Loucy (cell line): Measurements from ENCODE around the gene TRNP1.

Experiments
- EZH2phosphoT487 ChIP-seq: fragments of 200-600 bp; IDR thresholded peaks from 2 replicates; pipeline ENCODE4 v1.6.1; 2018; ENCODE audit warnings: antibody characterized with exemption, mild to moderate bottlenecking, moderate library complexity, borderline replicate concordance
- TF ChIP-seq, protein P1 (sequence below): fragments of 200-600 bp; sonication (generic); conservative IDR thresholded peaks from 2 replicates; pipeline ENCODE4 v1.5.1; 2014; ENCODE audit warnings: mild to moderate bottlenecking, antibody characterized with exemption, low read length

DNA sequence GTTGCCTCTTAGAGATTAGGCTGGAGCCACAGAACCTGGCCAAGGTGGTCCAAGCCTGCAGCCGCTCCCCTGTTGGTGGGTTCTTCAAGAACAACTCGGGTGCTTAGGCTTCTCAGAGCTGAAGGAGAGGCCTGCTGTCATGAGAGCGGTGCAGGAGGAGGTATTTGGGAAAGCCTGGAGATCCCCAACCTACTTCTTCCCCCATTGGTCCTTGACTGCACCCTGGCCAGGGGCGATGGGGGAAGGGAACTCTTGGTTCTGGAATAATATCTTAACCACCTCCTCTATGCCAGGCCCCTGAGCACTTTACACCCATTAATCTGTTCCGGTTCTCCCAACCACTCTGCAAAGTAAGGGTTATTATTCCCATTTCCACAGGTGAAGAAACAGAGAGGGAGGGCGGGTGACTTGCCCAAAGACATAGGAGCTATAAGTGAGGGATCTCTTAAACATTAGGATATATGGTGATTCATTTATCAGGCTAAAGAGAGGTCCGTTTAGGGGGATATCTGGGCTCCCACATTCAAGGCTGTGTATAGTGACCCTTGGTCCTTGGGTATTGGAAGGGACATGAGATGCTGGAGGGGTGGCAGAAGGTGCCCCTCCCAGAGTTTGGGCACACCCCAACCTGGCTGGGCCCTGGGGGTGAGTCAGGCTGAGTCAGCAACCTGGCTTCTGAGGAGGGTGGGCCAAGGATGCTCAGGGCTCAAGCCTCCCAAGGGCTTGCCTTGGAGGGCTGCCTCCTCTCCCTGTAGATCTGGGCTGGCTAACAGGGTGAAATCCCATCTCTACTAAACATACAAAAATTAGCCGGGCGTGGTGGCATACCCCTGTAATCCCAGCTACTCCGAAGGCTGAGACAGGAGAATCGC, 5.2 kb downstream of the TRNP1 start:
- TF ChIP-seq, protein P1, sequence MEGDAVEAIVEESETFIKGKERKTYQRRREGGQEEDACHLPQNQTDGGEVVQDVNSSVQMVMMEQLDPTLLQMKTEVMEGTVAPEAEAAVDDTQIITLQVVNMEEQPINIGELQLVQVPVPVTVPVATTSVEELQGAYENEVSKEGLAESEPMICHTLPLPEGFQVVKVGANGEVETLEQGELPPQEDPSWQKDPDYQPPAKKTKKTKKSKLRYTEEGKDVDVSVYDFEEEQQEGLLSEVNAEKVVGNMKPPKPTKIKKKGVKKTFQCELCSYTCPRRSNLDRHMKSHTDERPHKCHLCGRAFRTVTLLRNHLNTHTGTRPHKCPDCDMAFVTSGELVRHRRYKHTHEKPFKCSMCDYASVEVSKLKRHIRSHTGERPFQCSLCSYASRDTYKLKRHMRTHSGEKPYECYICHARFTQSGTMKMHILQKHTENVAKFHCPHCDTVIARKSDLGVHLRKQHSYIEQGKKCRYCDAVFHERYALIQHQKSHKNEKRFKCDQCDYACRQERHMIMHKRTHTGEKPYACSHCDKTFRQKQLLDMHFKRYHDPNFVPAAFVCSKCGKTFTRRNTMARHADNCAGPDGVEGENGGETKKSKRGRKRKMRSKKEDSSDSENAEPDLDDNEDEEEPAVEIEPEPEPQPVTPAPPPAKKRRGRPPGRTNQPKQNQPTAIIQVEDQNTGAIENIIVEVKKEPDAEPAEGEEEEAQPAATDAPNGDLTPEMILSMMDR: no peak
- TF ChIP-seq EZH2phosphoT487: no peak
